Measurements from ENCODE around the gene CBR3.

GRCh38 chr21:36169470-36170128, 34.7 kb downstream of the CBR3 start:
- TF ChIP-seq CTCF (IDR thresholded peaks at IDR 0.05; ENCODE audit: insufficient read depth, low read length, poor library complexity, severe bottlenecking) (no peak), EZH2phosphoT487 (conservative IDR thresholded peaks at IDR 0.05; ENCODE audit: low read length) (no peak)
